Stimulated activated CD4-positive, alpha-beta T cell treated with anti-CD3 and anti-CD28 coated beads, Interleukin-2, amount 100 ng/mL, for 48 hours (primary cell): ENCODE results near the gene FAAP20.
A peak's percentile ranks its signal among the peaks of the same experiment; 100 is the strongest.

Source experiments
- DNase-seq, 2 donors: peaks; one replicate each; pipeline ENCODE4 v3.0.0-alpha.2; 2020

FAAP20 gene, protein sequence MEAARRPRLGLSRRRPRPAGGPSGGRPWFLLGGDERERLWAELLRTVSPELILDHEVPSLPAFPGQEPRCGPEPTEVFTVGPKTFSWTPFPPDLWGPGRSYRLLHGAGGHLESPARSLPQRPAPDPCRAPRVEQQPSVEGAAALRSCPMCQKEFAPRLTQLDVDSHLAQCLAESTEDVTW

GRCh38 chr1:2194319-2194897 lies at the start of gene FAAP20:
Gene FAAP20 (minus strand): TSS chr1:2194772. CDS start chr1:2194749, 23 bp downstream.
- peak; percentile 57 to 69 for DNase-seq

DNA sequence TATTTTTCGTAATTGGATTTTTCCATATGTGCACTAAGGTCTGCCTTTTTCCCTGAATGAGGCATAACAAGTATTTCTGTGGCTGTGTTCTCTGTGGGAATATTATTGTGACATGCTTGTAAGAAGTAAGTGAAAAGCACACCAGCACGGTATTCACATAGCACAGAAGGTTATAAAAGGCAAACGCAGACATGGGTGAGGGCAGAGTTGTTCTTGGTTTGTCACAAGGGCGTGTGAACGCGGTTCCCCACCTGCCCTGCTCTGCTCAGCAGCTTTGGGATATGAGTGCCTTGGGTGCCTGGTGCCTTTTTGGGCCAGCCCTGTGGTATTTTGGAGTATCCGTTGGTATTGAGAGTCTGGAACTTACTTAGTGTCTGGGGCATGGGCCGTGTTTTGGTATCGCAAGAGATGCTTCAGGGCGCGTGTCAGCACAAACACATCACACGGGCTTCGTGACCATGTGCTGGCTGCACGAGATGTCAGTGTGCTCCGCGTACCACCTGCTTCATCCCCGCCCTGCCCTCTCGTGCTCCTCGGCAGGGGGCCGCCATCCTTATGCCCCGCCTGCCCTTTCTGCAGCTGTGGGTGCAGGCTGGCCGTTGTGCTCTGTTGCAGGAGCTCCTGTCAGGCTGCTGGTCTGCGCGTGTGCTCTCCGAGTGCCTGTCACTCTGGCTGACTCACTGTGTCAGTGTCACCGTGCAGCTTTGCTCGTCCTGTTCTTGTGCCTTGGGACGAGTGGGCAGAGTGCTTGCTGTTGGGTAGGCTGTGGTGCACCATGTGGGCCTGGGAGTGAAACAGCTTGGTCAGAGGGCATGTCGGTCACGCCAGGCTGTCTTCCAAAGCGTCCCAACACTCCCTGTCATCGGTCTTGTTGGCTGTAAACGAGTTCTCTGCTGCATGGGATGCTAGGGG lies 48.5 kb upstream of the FAAP20 start:
- no peak for DNase-seq

DNA sequence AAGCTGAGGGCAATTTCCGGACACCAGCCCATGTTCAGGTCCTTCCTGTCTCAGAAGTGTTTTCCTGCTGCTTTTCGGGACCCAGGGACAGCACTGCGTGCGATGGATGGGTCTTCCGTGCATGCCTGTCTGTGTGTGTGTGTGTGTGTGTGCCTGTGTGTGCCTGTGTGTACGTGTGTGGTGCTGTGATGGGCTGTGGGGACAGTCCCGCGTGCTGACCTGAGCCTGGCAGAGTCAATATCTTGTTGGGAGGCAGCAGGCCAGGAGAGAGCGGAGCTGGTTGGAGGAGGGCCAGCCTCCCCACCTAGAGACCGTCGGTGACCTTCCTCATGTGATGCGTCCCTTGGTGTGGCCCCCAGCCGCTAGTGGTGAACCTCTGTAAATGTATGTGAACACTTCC lies 47.2 kb upstream of the FAAP20 start:
- no peak for DNase-seq

DNA sequence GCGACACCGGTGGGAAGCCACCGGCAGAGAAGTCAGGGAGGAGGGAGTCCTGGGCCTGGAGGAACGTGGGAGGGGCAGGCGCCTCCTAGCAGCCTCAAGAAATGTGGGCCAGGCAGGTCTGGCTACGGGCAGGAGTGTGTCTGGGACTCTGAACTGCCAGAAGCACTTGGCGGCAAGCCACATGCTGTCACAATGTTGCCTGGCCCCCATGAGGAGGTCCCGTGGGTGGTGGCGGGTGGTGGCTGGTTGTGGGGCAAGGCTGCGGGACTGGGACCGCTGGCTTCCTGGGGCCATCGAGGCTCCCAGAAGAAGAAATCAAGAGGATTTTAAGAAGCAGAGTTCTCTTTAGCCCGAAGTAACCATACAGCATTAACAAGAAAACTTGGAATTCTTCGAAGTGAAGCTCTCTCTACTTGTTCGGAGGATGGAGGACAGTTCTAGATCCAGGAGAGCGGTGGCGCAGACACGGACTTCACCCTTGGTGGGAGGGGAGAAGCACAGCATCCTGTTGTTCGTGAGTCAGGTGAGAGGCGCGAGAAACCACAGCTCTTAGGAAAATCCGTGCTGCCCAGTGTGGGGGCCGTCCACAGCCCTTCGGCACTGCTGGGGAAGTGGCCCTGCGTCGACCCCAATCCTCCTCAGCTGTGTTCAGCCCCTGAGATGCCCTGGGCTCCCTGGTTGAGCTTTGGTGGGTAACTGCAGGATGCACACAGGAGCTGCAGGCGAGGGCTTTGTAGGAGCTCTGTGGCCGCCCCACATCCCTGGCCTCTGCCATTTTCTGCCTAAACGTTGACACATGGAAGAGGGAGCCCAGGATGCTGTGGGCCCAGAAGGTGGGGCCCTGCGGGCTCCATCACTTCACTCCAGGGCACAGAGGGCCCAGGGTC lies 45.9 kb upstream of the FAAP20 start:
- no peak for DNase-seq

DNA sequence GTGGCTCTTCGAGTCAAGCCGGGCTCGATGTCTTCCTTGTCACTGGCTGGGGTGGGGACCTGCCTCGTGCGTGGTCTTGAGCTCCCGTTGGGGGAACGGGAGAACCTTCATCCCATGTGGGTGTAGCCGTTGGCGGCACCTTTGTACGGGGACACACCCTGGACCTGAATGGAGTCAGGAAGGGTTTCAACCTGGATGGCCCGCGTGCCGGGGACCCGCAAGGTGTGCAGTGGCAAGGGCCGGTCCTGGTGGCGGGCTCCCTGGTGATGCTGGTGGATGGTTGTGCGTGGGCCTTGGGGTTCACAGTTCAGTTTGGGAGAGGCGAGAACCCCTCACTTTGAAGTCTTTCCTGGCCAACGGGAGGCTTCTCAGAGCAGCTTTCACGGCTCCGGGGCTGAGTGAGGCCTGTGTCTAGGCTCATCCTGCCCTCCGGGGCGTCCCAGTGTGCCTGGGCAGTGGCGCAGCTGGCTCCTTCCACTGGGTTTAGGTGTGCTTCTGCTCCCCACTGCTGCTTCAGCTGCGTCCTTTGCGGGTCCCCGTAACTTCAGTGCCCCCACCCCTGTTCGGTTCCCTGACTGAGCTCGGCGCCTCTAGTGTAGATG lies 44.9 kb upstream of the FAAP20 start:
- no peak for DNase-seq

DNA sequence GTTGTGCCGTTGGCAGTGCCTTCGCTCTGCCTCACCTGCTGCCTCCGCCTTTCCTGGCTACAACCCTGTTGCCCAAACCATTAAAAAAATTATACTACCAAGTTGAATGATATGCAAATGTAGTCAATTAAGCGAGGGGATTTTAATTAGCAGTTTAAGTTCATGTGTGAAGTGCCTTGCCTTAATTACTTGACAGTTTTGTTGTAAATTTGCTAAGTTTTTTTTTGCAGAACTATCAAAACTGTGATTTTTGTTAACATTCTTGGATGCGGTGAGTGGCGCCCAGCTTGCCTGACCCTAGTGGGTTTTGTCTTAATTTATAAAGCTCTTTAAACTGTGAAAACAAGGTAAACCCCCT lies 44.4 kb upstream of the FAAP20 start:
- no peak for DNase-seq

- DNase-seq, result no peak
Observed at GRCh38 chr1:2238361-2239012, 43.9 kb upstream of the FAAP20 start.

GRCh38 chr1:2237773-2238172 lies 43.2 kb upstream of the FAAP20 start:
- no peak for DNase-seq

- no peak for DNase-seq
Observed at GRCh38 chr1:2236695-2237677, 42.4 kb upstream of the FAAP20 start.

- DNase-seq, result no peak
Observed at GRCh38 chr1:2235300-2235998, 40.9 kb upstream of the FAAP20 start.

DNA sequence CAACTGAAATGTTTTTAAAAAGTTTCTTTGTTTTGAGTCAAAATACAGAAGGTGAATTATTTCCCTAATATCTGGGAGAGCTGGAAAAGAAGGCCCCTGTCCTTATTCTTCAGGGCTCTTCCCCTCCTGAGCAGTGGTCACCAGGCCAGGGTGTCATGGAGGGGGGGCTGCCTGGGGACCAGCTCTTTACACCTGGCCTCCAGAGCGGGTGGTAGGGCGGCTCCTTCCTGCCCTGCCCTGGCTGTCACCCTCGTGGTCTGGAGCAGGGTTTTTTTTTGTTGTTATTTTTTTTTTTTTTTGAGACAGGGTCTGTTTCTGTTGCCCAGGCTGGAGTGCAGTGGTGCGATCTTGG lies 40.2 kb upstream of the FAAP20 start:
- DNase-seq, result no peak

DNA sequence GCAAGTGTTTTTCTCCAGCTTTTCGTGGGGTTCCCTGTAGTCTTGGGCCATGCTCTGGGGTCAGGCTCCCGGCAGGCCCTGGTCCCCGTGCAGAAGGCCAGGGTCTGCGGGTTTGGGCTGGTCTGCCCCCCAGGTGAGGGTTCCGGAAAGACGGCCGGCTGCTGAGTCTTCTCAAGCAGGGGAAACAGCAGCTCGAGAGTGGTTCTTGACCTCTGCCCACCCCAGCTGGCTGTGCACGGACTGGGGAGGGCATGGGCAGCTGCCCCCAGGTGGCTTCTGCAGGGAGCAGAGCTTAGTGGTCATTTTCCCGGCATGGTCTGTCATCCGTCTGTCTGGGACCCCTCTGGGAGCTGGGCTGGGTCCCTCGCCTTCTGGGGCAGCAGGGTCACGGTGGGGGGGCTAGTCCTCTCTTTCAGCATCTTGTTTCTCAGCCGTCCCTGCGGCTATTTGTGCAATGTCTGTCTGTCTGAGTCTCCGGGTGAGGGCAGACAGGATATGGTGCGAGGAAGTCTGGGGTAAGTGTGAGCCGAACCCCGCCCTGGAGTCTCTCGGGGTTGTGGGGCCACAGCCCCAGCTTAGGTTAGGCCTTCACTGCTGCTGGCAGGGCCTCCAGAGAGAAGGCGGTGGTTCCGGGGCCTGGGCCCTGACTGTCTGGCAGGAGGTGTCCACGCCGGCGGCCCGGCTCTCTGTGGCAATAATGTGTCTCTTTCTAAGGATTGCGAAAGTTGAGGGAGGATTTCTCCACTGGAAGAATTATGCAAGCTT lies 39.6 kb upstream of the FAAP20 start:
- peak in 1 of 2 donors; percentile 41 for DNase-seq

- no peak for DNase-seq
Observed at GRCh38 chr1:2233468-2233867, 38.9 kb upstream of the FAAP20 start.

GRCh38 chr1:2232916-2233438 lies 38.4 kb upstream of the FAAP20 start:
- DNase-seq, result no peak

DNA sequence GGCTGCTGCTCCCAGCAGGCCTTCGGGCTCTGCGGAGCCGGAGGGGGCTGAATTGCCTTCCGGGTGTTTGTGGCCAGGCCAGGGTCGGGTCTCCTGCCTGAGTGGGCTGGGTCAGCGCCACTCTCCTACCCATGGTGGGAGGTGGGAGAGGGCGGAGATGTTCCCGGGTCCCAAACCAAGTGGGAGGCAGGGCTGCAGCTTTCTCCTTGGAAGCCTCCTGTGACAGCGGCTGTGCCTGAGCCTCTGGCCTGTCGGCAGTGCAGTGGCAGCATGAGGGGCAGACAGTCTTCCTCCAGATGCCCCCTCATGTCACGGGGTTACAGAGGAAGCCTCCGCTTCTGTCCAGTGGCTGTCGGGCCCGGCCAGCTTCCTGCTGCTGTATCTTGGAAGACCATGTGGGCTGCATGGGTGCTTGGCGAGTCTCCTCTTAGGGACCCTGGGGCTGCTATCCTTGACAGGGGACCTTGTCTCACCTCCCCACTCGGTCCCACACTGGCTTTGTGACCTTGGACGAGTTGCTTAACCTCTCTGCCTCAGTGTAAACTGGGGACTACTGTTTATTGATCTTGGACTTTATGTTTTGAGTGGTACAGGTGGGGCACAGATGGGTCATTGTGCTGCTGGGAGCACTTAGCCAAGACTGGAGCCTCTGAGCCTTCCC lies 37.8 kb upstream of the FAAP20 start:
- no peak for DNase-seq

DNA sequence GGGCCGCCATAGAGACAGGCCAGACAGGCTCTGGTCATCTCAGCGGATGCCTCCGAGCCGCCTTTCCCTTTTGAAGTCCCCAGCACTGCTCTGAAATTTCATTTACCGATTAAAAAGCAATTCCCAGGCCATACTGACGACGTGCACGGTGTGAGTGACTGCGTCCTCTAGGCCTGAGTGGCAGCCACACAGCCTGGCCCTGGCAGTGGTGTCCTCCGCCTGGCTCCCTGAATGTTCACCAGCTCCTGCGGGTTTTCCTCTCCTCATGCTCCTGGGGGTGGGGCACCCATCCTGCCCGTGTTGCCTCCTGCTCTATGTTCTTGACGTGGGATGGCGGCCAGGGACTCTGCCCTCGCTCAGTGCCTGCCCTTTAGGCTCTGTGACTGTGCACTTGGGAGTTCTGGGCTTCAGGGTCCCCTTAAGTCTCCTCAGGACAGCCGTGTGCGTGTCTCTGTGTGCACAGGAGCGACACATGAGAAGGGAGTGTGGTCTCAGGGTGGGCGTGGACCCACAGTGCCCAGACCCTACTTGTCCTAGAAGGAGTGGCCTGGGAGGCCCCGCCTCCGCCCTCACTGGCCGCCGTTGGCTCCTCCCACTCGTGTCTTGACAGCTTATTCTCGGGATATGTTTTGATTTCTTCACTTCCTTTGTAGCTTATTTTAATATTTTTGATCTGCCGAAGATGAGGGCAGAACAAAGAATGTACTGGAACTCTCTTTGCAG lies 37.1 kb upstream of the FAAP20 start:
- DNase-seq, result peak; percentile 62 to 71

DNA sequence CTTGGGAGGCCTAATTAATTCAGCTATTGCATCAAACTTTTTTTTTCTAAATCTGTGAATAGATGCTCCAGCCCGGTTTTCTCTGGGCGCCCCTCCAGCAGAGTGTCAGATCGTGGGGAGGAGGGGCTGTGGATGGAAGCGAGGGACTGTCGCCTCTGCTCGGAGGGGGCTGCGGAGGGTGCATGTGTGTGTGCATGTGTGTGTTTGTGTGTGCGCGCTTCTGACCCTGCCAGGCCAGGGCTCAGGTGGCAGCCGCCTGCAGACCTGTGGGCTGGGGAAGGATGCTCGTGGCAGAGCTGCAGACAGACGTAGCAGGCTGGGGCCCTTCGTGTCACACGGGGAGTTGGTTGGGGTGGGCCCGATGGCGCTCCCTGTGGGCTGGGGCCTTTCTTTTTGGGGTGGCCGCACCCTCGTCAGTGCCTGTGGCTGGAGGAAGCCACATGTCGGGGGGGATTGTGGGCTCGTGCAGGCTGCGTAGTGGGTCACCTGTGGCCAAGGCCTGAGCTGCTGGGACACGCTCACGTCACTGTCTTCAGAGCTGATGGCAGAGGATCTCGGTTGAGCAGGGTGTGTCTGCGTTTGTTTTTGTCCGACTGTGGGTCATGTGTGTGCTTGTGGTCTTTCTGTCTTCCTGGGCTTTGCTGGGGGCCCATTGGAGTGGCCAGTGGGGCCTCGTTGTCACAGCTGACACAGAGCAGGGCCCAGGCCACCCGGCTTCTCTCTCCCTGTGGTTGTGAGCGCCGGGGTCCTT lies 36.4 kb upstream of the FAAP20 start:
- DNase-seq, result no peak
